GM10266 (cell line): ENCODE results near the gene KRTAP1-1.
"Not testable (repeated sequence)": the region's sequence is repeated elsewhere in the genome, so short reads cannot be mapped to it uniquely, and the experiment has no call there.

Experiments
- DNase-seq: peaks from one replicate; pipeline ENCODE4 v3.0.0; 2012; ENCODE audit errors: extremely low spot score
- CTCF ChIP-seq: IDR thresholded peaks from 2 replicates; pipeline ENCODE4 v1.5.1; 2012; ENCODE audit warnings: mild to moderate bottlenecking, low read depth; ENCODE audit not compliant: control insufficient read depth, insufficient read depth; ENCODE audit errors: missing control alignments

The KRTAP1-1 gene

DNA sequence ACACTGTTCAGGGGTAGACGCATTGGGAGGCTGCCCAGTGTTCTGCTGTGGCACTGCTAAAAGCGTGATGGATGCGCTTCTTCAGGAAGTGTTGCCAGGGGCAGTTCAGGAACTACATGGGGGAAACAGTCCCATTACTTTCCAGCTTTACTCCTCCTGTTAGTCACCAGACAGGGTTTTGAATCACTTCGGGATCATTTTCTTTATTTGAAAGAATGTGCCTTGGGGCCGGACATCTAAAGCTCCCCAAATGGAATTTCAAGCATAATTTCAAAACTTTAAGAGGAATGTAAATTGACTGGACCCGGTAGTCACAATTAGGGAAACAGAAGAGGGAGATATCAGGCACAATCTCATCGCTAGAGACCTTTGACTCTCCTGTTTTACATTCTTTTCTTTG lies 7.2 kb upstream of the KRTAP1-1 start:
- TF ChIP-seq CTCF: no peak

GRCh38 chr17:41046735-41047465 lies 5.7 kb upstream of the KRTAP1-1 start, which contains the start of gene KRTAP2-1:
Gene KRTAP2-1, minus strand, starts transcription at chr17:41047316. Its CDS starts 49 bp downstream, at chr17:41047267.
- not testable (repeated sequence) for DNase-seq

More for the DNA sequence above, 7.2 kb upstream of the KRTAP1-1 start:
- no peak for DNase-seq

GRCh38 chr17:41042953-41043352 lies 1.7 kb upstream of the KRTAP1-1 start:
- no peak for TF ChIP-seq CTCF
- DNase-seq: no peak

GRCh38 chr17:41037853-41038350 lies 3.3 kb downstream of the KRTAP1-1 start:
- no peak for DNase-seq
- no peak for TF ChIP-seq CTCF

DNA sequence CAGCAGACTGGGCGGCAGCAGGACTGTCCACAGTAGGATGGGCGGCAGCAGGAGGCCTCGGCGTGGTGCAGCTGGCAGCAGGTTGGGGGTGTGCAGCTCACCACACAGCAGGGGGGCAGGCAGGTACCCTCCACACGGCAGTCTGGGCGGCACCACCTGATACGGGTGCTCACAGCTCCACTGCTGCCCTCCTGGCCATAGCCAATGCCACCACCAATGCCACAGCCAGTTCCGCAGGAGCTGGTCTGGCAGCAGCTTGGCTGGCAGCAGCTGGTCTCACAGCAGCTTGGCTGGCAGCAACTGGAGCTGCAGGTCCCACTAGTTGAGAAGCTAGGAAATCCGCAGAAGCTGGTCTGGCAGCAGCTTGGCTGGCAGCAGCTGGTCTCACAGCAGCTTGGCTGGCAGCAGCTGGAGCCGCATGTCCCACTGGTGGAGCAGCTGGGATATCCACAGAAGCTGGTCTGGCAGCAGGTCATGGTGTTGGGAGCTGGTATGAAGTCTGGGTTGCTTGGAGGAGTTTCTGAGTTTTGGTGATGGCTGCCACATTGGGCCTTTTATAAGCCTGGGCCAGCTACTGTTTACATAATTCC lies 6.8 kb downstream of the KRTAP1-1 start, which contains the start of gene KRTAP1-3:
Gene KRTAP1-3, minus strand, starts transcription at position 529 of the 590 bp plus-strand sequence. Its CDS starts 53 bp downstream, at position 476.
- not testable (repeated sequence) for DNase-seq

- DNase-seq: no peak
These were observed 11.5 kb downstream of the KRTAP1-1 start, which contains the start of gene KRTAP1-4 for GRCh38 chr17:41029633-41030245. Gene KRTAP1-4, minus strand, starts transcription at chr17:41030195. Its CDS starts 117 bp downstream, at chr17:41030078.

DNA sequence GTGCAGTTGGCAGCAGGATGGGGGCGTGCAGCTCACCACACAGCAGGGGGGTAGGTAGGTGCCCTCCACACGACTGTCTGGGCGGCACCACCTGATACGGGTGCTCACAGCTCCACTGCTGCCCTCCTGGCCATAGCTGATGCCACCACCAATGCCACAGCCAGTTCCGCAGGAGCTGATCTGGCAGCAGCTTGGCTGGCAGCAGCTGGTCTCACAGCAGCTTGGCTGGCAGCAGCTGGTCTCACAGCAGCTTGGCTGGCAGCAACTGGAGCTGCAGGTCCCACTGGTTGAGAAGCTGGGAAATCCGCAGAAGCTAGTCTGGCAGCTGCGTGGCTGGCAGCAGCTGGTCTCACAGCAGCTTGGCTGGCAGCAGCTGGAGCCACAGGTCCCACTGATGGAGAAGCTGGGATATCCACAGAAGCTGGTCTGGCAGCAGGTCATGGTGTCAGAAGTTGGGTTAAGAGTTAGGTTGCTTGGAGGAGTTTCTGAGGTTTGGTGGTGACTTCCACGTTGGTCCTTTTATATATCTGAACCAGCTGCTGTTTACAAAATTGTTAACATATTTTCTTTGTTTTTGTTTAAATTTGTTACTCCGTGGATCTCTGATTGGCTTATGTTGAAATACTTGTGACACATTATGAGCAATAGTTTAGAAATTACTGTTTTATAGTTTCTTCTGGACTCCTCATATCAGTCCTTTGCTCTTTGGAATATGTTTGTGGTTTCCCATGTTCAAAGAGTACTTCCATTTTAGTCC lies 14.4 kb downstream of the KRTAP1-1 start, which contains the start of gene KRTAP1-5:
Gene KRTAP1-5, minus strand, starts transcription at position 494 of the 757 bp plus-strand sequence. Its CDS starts 53 bp downstream, at position 441.
- no peak for TF ChIP-seq CTCF
- DNase-seq: no peak

More at GRCh38 chr17:41029633-41030245, 11.5 kb downstream of the KRTAP1-1 start, which contains the start of gene KRTAP1-4:
- TF ChIP-seq CTCF: no peak
